SK-N-MC (cell line): ENCODE results near the gene B2M.
"Not testable (repeated sequence)": the region's sequence is repeated elsewhere in the genome, so short reads cannot be mapped to it uniquely, and the experiment has no call there.

Experiments used
- DNase-seq: peaks from one replicate; pipeline ENCODE4 v3.0.0-alpha.2; 2011; ENCODE audit warnings: low read depth, low spot score
- H3K27ac ChIP-seq: fragments of 200-600 bp; sonication (generic); 2 replicates; pipeline ENCODE4 v1.5.1; 2016; ENCODE audit warnings: mixed run types
- H3K36me3 ChIP-seq: fragments of 200-600 bp; sonication (generic); 2 replicates; pipeline ENCODE4 v1.6.1; 2017; ENCODE audit warnings: antibody characterized with exemption, low read length, mixed read lengths; ENCODE audit not compliant: insufficient read depth
- H3K4me3 ChIP-seq: fragments of 200-600 bp; sonication (generic); 2 replicates; pipeline ENCODE4 v1.5.1; 2016
- H3K9ac ChIP-seq: fragments of 200-600 bp; sonication (generic); 2 replicates; pipeline ENCODE4 v1.8.0; 2017; ENCODE audit warnings: mixed run types, mixed read lengths; ENCODE audit not compliant: insufficient read length
- H3K9me3 ChIP-seq: fragments of 200-600 bp; sonication (generic); 2 replicates; pipeline ENCODE4 v1.6.1; 2017; ENCODE audit warnings: low read depth, mild to moderate bottlenecking, antibody characterized with exemption, low read length, moderate library complexity, mixed read lengths
- EZH2 ChIP-seq: fragments of 200-600 bp; sonication (generic); IDR thresholded peaks from one replicate; pipeline ENCODE4 v1.6.1; 2017; ENCODE audit warnings: antibody characterized with exemption
- FOXP2 ChIP-seq: optimal IDR thresholded peaks from 2 replicates; pipeline ENCODE3; 2011; ENCODE audit warnings: mild to moderate bottlenecking, moderate library complexity; ENCODE audit not compliant: insufficient read depth; ENCODE audit errors: extremely low read length, control extremely low read depth
- POLR2AphosphoS5 ChIP-seq: IDR thresholded peaks from 2 replicates; pipeline ENCODE4 v1.6.1; 2012; ENCODE audit warnings: mild to moderate bottlenecking, low read depth, low read length, borderline replicate concordance

Gene B2M

DNA sequence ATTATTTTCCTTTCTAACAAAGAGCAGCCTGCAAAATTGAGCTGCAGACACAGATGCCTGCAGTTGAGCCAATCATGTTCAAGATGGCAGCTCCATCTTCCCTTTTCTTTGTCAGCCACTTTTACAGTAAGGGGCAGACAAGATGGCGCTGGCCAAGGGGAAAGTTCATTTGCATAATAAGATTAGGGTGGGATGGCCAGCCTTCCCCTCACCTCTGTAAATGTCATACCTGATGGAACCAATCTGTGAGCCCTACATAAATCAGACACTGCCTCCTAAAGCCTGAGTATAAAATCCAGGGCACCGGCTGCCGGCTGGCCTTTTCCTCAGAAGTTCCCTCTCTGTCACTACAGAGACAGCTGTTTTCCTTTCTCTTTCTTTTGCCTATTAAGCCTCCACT is 16.0 kb upstream of the B2M start:
- Histone ChIP-seq H3K9me3 (no peaks in the 10 kb centered on the region), H3K36me3 (no peaks in the 10 kb centered on the region), H3K27ac (no peak overlapping the region), H3K4me3 (no peak overlapping the region), H3K9ac (no peak overlapping the region)
- no peak for DNase-seq
- TF ChIP-seq EZH2 = no peak
- no peak for TF ChIP-seq FOXP2
- TF ChIP-seq POLR2AphosphoS5 = no peak

- no peak overlapping the region for H3K27ac ChIP-seq
- no peak overlapping the region for H3K4me3 ChIP-seq
- no peaks in the 10 kb centered on the region for H3K9me3 ChIP-seq
- no peak for DNase-seq
- H3K9ac ChIP-seq = no peak overlapping the region
- H3K36me3 ChIP-seq = no peaks in the 10 kb centered on the region
- TF ChIP-seq EZH2 (no peak), POLR2AphosphoS5 (no peak), FOXP2 (no peak)
Observed at GRCh38 chr15:44697014-44697413, 14.3 kb upstream of the B2M start.

DNA sequence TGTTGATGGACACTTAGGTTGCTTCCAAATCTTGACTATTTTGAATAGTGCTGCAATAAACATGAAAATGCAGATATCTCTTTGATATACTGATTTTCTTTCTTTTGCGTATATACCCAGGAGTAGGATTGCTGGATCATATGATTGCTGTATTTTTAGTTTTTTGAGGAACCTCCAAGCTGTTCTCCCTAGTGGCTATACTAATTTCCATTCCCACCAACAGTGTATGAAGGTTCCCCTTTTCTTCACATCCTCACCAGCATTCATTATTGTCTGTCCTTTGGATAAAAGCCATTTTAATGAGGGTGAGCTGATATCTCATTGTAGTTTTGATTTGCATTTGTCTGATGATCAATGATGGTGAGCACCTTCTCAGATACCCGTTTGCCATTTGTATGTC is 12.7 kb upstream of the B2M start:
- TF ChIP-seq FOXP2 = no peak
- no peak for TF ChIP-seq POLR2AphosphoS5
- TF ChIP-seq EZH2 = no peak
- Histone ChIP-seq H3K9me3 (no peaks in the 10 kb centered on the region), H3K9ac (no peak overlapping the region), H3K4me3 (no peak overlapping the region), H3K27ac (no peak overlapping the region), H3K36me3 (no peaks in the 10 kb centered on the region)
- DNase-seq = no peak

DNA sequence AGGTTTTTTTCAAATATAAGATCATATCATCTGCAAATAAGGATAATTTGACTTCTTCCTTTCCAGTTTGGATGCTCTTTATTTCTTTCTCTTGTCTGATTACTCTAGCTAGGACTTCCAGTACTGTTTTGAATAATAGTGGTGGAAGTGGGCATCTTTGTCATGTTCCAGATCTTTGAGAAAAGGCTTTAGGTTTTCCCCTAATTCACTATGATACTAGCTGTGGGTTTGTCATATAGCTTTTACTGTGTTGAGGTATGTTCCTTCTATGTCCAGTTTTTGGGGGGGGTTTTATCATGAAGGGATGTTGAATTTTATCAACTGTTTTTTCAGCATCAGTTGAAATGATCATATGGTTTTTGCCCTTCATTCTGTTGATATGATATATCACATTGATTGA is 10.6 kb upstream of the B2M start:
- not testable (repeated sequence) for H3K36me3 ChIP-seq, H3K9me3 ChIP-seq, H3K9ac ChIP-seq, DNase-seq, H3K27ac ChIP-seq, H3K4me3 ChIP-seq

DNA sequence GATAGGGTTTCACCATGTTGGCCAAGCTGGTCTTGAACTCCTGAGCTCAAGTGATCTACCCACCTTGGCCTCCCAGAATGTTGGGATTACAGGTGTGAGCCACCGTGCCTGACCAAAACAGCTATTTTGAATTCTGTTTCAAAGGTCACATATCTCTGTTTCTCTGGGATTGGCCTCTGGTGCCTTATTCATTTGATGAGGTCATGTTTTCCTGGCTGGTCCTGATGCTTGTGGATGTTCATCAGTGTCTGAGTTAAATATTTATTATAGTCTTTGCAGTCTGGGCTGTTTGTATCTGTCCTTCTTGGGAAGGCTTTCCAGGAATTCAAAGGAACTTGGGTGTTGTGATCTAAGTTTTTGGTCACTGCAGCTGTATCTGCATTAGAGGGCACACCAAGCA is 5.3 kb upstream of the B2M start:
- Histone ChIP-seq H3K4me3 (no peak overlapping the region), H3K27ac (no peak overlapping the region), H3K9me3 (no peaks in the 10 kb centered on the region), H3K9ac (no peak overlapping the region), H3K36me3 (no peaks in the 10 kb centered on the region)
- TF ChIP-seq FOXP2 (no peak), POLR2AphosphoS5 (no peak)
- DNase-seq = no peak

DNA sequence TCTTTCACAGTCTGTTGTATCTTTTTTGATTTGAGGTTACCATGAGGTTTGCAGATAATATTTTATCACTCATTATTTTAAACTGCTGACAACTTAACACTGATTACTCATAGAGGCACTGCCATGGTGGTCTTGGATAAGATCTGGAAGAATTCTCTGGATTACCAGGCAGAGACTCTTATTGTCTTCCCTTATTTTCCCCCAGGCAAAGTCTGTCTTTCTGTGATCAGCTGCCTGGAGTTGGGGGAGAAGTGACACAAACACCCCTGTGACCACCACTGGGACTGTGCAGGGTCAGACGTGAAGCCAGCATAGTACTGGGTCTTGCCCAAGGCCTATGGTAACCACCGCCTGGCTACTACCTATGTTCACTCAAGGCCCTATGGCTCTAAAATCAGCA is 4.9 kb upstream of the B2M start:
- TF ChIP-seq FOXP2 = no peak
- H3K9me3 ChIP-seq = no peaks in the 10 kb centered on the region
- H3K4me3 ChIP-seq = no peak overlapping the region
- no peak overlapping the region for H3K9ac ChIP-seq
- no peaks in the 10 kb centered on the region for H3K36me3 ChIP-seq
- H3K27ac ChIP-seq = no peak overlapping the region
- DNase-seq = no peak

DNA sequence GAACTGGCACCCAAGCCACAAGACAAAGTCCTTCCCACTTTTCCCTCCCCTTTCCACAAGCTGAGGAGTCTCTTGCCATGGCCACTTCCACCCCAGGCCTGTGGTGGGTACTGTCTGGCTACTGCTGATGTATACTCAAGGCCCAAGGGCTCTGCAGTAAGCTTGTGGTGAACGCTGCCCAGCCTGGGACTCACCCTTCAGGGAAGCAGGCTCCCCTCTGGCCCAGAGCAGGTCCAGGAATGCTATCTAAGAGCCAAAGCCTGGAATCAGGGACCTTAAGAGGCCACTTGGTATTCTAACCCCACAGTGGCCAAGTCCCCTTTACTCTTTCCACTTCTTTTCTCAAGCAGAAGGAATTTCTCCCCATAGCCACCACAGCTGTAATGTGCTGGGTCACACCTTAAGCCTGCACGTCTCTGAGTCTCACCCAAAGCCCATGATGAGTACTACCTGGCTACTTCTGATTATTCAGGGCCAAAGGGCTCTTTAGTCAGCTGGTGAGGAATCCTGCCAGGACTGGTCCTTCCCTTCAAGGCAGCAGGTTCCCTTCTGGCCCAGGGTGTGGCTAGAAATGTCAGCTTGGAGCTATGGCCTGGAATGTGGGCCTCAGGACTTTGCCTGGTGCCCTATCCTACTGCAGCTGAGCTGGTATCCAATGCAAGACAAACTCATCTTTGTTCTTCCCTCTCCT is 4.2 kb upstream of the B2M start:
- H3K27ac ChIP-seq = no peak overlapping the region
- H3K36me3 ChIP-seq = no peaks in the 10 kb centered on the region
- DNase-seq = no peak
- no peak overlapping the region for H3K4me3 ChIP-seq
- H3K9ac ChIP-seq = no peak overlapping the region
- H3K9me3 ChIP-seq = no peaks in the 10 kb centered on the region
- TF ChIP-seq EZH2 = no peak

DNA sequence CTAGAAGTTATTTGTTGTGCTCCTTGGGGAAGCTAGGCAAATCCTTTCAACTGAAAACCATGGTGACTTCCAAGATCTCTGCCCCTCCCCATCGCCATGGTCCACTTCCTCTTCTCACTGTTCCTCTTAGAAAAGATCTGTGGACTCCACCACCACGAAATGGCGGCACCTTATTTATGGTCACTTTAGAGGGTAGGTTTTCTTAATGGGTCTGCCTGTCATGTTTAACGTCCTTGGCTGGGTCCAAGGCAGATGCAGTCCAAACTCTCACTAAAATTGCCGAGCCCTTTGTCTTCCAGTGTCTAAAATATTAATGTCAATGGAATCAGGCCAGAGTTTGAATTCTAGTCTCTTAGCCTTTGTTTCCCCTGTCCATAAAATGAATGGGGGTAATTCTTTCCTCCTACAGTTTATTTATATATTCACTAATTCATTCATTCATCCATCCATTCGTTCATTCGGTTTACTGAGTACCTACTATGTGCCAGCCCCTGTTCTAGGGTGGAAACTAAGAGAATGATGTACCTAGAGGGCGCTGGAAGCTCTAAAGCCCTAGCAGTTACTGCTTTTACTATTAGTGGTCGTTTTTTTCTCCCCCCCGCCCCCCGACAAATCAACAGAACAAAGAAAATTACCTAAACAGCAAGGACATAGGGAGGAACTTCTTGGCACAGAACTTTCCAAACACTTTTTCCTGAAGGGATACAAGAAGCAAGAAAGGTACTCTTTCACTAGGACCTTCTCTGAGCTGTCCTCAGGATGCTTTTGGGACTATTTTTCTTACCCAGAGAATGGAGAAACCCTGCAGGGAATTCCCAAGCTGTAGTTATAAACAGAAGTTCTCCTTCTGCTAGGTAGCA is 851 bp upstream of the B2M start:
- H3K27ac ChIP-seq = peak overlapping the region; percentile 80
- H3K9ac ChIP-seq = peak overlapping the region; percentile 80
- TF ChIP-seq POLR2AphosphoS5 (no peak), FOXP2 (no peak), EZH2 (no peak)
- peaks cover 8% of the 10 kb centered on the region for H3K36me3 ChIP-seq
- H3K9me3 ChIP-seq = no peaks in the 10 kb centered on the region
- peak overlapping the region; percentile 95 for H3K4me3 ChIP-seq
- DNase-seq = no peak

DNA sequence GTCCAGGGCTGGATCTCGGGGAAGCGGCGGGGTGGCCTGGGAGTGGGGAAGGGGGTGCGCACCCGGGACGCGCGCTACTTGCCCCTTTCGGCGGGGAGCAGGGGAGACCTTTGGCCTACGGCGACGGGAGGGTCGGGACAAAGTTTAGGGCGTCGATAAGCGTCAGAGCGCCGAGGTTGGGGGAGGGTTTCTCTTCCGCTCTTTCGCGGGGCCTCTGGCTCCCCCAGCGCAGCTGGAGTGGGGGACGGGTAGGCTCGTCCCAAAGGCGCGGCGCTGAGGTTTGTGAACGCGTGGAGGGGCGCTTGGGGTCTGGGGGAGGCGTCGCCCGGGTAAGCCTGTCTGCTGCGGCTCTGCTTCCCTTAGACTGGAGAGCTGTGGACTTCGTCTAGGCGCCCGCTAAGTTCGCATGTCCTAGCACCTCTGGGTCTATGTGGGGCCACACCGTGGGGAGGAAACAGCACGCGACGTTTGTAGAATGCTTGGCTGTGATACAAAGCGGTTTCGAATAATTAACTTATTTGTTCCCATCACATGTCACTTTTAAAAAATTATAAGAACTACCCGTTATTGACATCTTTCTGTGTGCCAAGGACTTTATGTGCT is 527 bp downstream of the B2M start:
- no peak for DNase-seq
- Histone ChIP-seq H3K36me3 (peaks cover 22% of the 10 kb centered on the region), H3K27ac (peak overlapping the region; percentile 79), H3K4me3 (peak overlapping the region; percentile 95), H3K9ac (peak overlapping the region; percentile 91), H3K9me3 (no peaks in the 10 kb centered on the region)
- TF ChIP-seq FOXP2 = no peak
- no peak for TF ChIP-seq EZH2
- TF ChIP-seq POLR2AphosphoS5 = no peak
